Measurements from ENCODE around the gene GRK5.

Gene GRK5

DNA sequence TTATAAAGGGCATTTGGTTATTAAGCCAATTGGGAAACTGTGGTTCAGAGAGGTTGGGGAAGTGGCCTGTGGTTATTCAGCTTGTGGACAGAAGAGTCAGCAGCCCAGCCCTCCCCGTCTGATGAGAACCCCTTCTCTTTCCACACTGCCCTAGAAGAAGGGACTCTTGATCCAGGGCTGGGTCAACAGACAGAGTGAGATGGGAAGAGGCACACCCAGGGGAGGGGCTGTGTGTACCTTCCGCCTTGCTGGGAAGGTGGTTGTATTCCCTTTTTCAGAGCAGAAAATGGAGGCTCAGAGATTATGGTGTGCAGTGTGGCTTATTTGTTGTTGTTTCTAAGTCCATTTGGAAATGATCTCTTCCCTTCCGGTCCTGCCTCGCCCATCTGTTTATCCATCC, 103.4 kb downstream of the GRK5 start:
- peaks cover 86% of the 10 kb centered on the region for H4K20me1 ChIP-seq (ENCODE audit: insufficient read depth, low read length)
- H3K36me3 ChIP-seq (ENCODE audit: insufficient read depth, low read length), result no peaks in the 10 kb centered on the region
- DNase-seq (no peak), ATAC-seq (ENCODE audit: insufficient read depth, low read depth) (no peak)
- H3K4me2 ChIP-seq (ENCODE audit: insufficient read depth, low read length), result no peak overlapping the region
- H3K27ac ChIP-seq (ENCODE audit: low read length), result no peak overlapping the region
- H3K9me3 ChIP-seq (ENCODE audit: insufficient read depth, low read length, severe bottlenecking), result no peaks in the 10 kb centered on the region
- TF ChIP-seq, protein P1, sequence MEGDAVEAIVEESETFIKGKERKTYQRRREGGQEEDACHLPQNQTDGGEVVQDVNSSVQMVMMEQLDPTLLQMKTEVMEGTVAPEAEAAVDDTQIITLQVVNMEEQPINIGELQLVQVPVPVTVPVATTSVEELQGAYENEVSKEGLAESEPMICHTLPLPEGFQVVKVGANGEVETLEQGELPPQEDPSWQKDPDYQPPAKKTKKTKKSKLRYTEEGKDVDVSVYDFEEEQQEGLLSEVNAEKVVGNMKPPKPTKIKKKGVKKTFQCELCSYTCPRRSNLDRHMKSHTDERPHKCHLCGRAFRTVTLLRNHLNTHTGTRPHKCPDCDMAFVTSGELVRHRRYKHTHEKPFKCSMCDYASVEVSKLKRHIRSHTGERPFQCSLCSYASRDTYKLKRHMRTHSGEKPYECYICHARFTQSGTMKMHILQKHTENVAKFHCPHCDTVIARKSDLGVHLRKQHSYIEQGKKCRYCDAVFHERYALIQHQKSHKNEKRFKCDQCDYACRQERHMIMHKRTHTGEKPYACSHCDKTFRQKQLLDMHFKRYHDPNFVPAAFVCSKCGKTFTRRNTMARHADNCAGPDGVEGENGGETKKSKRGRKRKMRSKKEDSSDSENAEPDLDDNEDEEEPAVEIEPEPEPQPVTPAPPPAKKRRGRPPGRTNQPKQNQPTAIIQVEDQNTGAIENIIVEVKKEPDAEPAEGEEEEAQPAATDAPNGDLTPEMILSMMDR (IDR thresholded peaks at IDR 0.05; ENCODE audit: borderline replicate concordance, extremely low read depth, low read length, poor library complexity, severe bottlenecking), result no peak
- TF ChIP-seq EZH2 (IDR thresholded peaks at IDR 0.05; ENCODE audit: borderline replicate concordance, low read depth, low read length, severe bottlenecking), result no peak
- no peak overlapping the region for H2AFZ ChIP-seq (ENCODE audit: low read depth, low read length)
- H3K4me3 ChIP-seq (ENCODE audit: low read depth in 1 of 2, low read length in 2 of 2), result no peak overlapping the region
- no peak overlapping the region for H3K9ac ChIP-seq (ENCODE audit: low read depth, low read length)
- H3K4me1 ChIP-seq (ENCODE audit: insufficient read depth, low read length), result peaks cover 30% of the 10 kb centered on the region
- H3K27me3 ChIP-seq (ENCODE audit: insufficient read depth, low read length, poor library complexity), result peaks cover 6% of the 10 kb centered on the region
- H3K79me2 ChIP-seq (ENCODE audit: insufficient read depth, low read length), result peaks cover 14% of the 10 kb centered on the region

DNA sequence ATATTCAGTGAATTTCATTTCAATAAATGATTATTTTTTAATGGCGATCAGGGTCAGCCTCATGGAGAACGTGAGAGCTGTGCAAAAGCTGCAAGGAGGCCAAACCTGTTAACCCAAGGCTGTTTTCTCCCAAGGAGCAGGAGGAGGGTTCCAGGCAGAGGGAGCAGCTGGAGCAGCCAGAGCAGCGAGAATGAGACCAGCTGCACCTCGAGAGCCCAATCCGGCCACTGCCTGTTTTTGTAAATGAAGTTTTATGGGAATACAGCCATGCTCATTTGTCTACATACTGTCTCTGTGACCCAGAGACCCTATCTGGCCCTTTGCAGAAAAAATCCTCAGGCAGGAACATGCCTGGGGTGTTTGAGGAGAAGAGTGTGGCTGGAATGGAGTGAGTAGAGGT, 104.9 kb downstream of the GRK5 start:
- H3K4me3 ChIP-seq (ENCODE audit: low read depth in 1 of 2, low read length in 2 of 2), result no peak overlapping the region
- H2AFZ ChIP-seq (ENCODE audit: low read depth, low read length), result no peak overlapping the region
- no peak for ATAC-seq (ENCODE audit: insufficient read depth, low read depth)
- no peaks in the 10 kb centered on the region for H3K36me3 ChIP-seq (ENCODE audit: insufficient read depth, low read length)
- H3K4me1 ChIP-seq (ENCODE audit: insufficient read depth, low read length), result peaks cover 19% of the 10 kb centered on the region
- H3K9ac ChIP-seq (ENCODE audit: low read depth, low read length), result no peak overlapping the region
- TF ChIP-seq EZH2 (IDR thresholded peaks at IDR 0.05; ENCODE audit: borderline replicate concordance, low read depth, low read length, severe bottlenecking), result no peak
- no peaks in the 10 kb centered on the region for H3K9me3 ChIP-seq (ENCODE audit: insufficient read depth, low read length, severe bottlenecking)
- peaks cover 6% of the 10 kb centered on the region for H3K27me3 ChIP-seq (ENCODE audit: insufficient read depth, low read length, poor library complexity)
- no peak overlapping the region for H3K27ac ChIP-seq (ENCODE audit: low read length)
- DNase-seq, result no peak
- peaks cover 13% of the 10 kb centered on the region for H3K79me2 ChIP-seq (ENCODE audit: insufficient read depth, low read length)
- H4K20me1 ChIP-seq (ENCODE audit: insufficient read depth, low read length), result peaks cover 92% of the 10 kb centered on the region
- no peak overlapping the region for H3K4me2 ChIP-seq (ENCODE audit: insufficient read depth, low read length)

DNA sequence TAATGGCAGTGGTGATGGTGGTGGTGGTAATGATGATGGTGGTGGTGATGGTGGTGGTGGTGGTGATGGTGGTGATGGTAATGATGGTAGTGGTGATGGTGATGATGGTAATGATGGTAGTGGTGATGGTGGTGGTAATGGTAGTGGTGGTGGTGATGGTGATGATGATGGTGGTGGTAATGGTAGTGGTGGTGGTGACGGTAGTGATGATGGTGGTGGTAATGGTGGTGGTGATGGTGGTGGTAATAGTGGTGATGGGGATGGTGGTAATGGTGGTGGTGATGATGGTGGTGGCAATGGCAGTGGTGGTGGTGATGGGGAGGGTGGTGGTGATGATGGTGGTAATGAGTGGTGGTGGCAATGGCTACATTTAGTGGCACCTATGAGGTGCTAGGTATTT, 105.7 kb downstream of the GRK5 start:
- Histone ChIP-seq H3K9ac (ENCODE audit: low read depth, low read length) (no peak overlapping the region), H3K79me2 (ENCODE audit: insufficient read depth, low read length) (peaks cover 5% of the 10 kb centered on the region), H3K4me3 (ENCODE audit: low read depth in 1 of 2, low read length in 2 of 2) (no peak overlapping the region), H3K27me3 (ENCODE audit: insufficient read depth, low read length, poor library complexity) (peaks cover 6% of the 10 kb centered on the region), H3K27ac (ENCODE audit: low read length) (no peak overlapping the region), H4K20me1 (ENCODE audit: insufficient read depth, low read length) (peaks cover 92% of the 10 kb centered on the region), H3K36me3 (ENCODE audit: insufficient read depth, low read length) (no peaks in the 10 kb centered on the region), H2AFZ (ENCODE audit: low read depth, low read length) (no peak overlapping the region), H3K9me3 (ENCODE audit: insufficient read depth, low read length, severe bottlenecking) (no peaks in the 10 kb centered on the region), H3K4me2 (ENCODE audit: insufficient read depth, low read length) (no peak overlapping the region), H3K4me1 (ENCODE audit: insufficient read depth, low read length) (peaks cover 14% of the 10 kb centered on the region)
- no peak for ATAC-seq (ENCODE audit: insufficient read depth, low read depth)
- DNase-seq, result no peak
- no peak for TF ChIP-seq EZH2 (IDR thresholded peaks at IDR 0.05; ENCODE audit: borderline replicate concordance, low read depth, low read length, severe bottlenecking)
- TF ChIP-seq, protein P1 (IDR thresholded peaks at IDR 0.05; ENCODE audit: borderline replicate concordance, extremely low read depth, low read length, poor library complexity, severe bottlenecking), result no peak

DNA sequence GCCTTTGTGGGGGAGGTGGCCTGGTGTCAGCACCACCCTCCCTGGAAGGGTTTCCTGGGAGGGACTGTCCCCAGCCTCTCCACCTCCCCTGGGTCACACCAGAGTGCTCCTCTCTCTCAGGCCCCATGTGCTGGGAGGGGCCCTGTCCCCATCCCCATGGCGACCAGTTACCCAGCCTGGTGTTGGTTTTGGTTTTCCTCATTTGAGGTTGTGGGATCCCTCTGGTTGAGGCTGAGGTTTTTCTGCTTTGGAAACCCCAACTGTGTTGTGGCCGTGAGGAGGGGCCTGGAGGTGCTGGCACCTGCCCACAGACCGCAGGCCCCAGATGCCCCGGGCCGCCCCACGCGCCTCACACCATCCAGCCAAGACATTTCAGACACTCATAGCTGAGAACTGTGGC, 106.3 kb downstream of the GRK5 start:
- DNase-seq, result peak; percentile 78
- no peaks in the 10 kb centered on the region for H3K9me3 ChIP-seq (ENCODE audit: insufficient read depth, low read length, severe bottlenecking)
- H3K27ac ChIP-seq (ENCODE audit: low read length), result no peak overlapping the region
- no peaks in the 10 kb centered on the region for H3K36me3 ChIP-seq (ENCODE audit: insufficient read depth, low read length)
- TF ChIP-seq, protein P1 (IDR thresholded peaks at IDR 0.05; ENCODE audit: borderline replicate concordance, extremely low read depth, low read length, poor library complexity, severe bottlenecking), result no peak
- no peak for TF ChIP-seq EZH2 (IDR thresholded peaks at IDR 0.05; ENCODE audit: borderline replicate concordance, low read depth, low read length, severe bottlenecking)
- ATAC-seq (ENCODE audit: insufficient read depth, low read depth), result peak; percentile 82
- H3K4me3 ChIP-seq (ENCODE audit: low read depth in 1 of 2, low read length in 2 of 2), result no peak overlapping the region
- H3K27me3 ChIP-seq (ENCODE audit: insufficient read depth, low read length, poor library complexity), result peaks cover 6% of the 10 kb centered on the region
- peaks cover 14% of the 10 kb centered on the region for H3K4me1 ChIP-seq (ENCODE audit: insufficient read depth, low read length)
- no peak overlapping the region for H3K9ac ChIP-seq (ENCODE audit: low read depth, low read length)
- H2AFZ ChIP-seq (ENCODE audit: low read depth, low read length), result no peak overlapping the region
- peaks cover 92% of the 10 kb centered on the region for H4K20me1 ChIP-seq (ENCODE audit: insufficient read depth, low read length)
- H3K79me2 ChIP-seq (ENCODE audit: insufficient read depth, low read length), result no peaks in the 10 kb centered on the region; the same call in none of the 2 replicates
- no peak overlapping the region for H3K4me2 ChIP-seq (ENCODE audit: insufficient read depth, low read length)
